ENCODE measurements around the gene SPINT1.

DNA sequence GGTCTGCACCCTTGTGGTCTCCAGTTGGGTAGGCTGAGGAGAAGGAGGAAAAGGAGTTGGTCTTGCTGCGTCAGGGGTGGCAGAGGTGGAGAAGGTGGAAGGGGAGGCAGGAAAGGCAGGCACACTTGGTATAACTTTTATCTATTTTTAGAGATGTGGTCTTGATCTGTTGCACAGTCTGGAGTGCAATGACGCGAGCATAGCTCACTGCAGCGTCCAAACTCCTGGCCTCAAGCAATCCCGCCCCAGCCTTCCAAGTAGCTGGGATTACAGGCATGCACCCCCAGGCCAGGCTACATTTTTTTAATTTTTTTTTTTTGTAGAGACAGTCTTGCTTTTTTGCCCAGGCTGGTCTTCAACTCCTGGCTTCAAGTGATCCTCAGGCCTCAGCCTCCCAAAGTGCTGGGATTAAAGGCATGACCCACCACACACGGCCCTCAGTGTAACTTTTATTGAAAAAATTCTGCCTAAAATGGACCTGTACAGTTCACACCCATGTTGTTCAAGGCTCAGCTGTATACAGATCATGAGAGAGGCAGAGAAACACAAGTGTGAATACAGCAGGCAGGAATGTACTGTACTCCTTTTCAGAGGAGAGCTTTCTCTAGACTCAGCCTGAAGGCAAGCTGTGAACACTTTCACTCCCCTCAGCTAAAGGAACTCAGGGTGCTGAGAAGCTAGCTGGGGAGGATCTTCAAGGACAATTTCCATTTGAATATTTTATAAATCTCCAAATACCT, 32.3 kb downstream of the SPINT1 start:
- TF ChIP-seq CTCF (IDR thresholded peaks at IDR 0.05 in 8 of 11, conservative IDR thresholded peaks at IDR 0.05 in 3 of 11) (no peak), POLR2A (IDR thresholded peaks at IDR 0.05) (no peak), POLR2AphosphoS5 (IDR thresholded peaks at IDR 0.05) (no peak)
